Liver (tissue), 3 donors: Measurements from ENCODE around the gene ZNRF2.

Experiments
- ATF3 ChIP-seq: IDR thresholded peaks from 2 replicates; pipeline ENCODE4 v1.6.1; 2016; ENCODE audit warnings: antibody characterized with exemption
- EGR1 ChIP-seq, 2 donors: IDR thresholded peaks; 2 replicates each; pipeline ENCODE4 v1.6.1; 2016 to 2018; ENCODE audit warnings: antibody characterized with exemption in 2 of 2, low read depth in 2 of 2
- MAX ChIP-seq: IDR thresholded peaks from 2 replicates; pipeline ENCODE4 v1.6.1; 2016; ENCODE audit warnings: antibody characterized with exemption
- YY1 ChIP-seq: IDR thresholded peaks from 2 replicates; pipeline ENCODE4 v1.6.1; 2016; ENCODE audit warnings: antibody characterized with exemption, mild to moderate bottlenecking
- TF ChIP-seq, protein P1 (sequence below): fragments of 150-350 bp; IDR thresholded peaks from 2 replicates; pipeline ENCODE4 v1.5.1; 2017; ENCODE audit warnings: improper control_type of control experiment, low read depth, low read length; ENCODE audit not compliant: missing input control
- donor health status: healthy.
- donor health status: healthy.

- TF ChIP-seq, protein P1, sequence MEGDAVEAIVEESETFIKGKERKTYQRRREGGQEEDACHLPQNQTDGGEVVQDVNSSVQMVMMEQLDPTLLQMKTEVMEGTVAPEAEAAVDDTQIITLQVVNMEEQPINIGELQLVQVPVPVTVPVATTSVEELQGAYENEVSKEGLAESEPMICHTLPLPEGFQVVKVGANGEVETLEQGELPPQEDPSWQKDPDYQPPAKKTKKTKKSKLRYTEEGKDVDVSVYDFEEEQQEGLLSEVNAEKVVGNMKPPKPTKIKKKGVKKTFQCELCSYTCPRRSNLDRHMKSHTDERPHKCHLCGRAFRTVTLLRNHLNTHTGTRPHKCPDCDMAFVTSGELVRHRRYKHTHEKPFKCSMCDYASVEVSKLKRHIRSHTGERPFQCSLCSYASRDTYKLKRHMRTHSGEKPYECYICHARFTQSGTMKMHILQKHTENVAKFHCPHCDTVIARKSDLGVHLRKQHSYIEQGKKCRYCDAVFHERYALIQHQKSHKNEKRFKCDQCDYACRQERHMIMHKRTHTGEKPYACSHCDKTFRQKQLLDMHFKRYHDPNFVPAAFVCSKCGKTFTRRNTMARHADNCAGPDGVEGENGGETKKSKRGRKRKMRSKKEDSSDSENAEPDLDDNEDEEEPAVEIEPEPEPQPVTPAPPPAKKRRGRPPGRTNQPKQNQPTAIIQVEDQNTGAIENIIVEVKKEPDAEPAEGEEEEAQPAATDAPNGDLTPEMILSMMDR: no peak
- no peak for TF ChIP-seq ATF3
- no peak for TF ChIP-seq EGR1 (IDR thresholded peaks at IDR 0.05; ENCODE audit: low read depth in 2 of 2)
- TF ChIP-seq MAX: no peak
- no peak for TF ChIP-seq YY1
Observed at GRCh38 chr7:30330134-30331111, 46.0 kb downstream of the ZNRF2 start.
